CD4-positive, alpha-beta T cell treated with Interferon gamma for 1 hour (primary cell): ENCODE data around the gene DLK1.

ENCODE experiments used
- DNase-seq: peaks from one replicate; pipeline ENCODE4 v3.0.0-alpha.2; 2020

The DLK1 gene

DNA sequence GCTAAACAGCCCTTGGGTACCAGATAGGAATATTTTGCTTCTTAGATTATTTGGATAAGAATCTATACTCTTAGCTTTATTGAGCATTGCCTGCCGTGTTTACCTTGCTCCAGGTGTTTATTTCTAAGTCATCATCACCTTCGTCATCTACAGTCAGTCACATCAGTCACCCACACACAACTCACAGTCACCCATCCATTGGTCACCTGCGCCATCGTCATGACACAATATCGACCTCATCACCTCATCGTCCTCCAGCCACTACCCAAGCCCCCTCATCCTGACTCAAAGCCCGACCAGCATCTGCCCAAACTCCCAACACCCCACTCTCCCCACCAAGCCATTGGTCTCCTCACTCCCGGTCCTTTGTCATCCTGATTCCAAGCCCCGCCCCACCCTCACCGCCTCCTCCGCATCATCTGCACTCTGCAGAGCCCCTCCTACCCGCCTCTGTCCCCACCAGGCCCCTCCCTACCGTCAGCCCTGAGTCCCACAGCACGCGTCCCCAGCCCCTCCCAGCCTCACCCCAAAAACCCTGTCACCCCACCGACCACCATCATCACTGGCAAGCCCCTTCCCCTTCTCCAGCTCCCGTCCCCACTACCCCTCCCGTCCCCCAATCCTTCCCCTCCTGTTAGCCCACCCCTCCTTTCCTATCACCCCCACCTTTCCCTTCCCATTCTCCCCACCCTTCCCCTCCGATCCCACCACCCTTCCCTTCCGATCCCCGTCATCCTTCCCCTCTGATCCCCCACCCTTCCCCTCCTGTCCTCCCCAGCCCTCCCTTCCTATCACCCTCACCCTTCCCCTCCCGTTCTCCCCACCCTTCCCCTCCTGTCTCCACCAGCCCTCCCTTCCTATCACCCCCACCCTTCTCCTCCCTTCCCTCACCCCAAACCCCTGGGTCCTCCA lies 9.8 kb downstream of the DLK1 start:
- no peak for DNase-seq

DNA sequence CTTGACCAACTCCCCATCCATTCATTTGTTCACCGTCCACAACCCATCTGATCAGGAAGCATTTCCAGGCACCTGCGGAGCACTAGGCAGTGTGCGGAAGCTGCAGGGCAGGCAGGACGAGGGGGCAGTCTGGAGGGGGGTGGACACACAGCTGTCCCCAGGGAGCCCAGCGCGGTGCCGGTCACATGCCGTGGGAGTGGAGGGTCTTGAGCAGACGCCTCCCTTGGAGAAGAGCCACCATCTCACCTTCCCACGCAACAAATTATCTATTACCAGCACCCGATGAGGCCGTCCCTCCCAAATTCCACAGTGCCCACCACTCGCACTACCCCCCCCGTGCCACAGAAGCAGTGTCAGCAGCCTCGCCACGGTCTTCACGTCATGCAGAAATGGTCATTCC lies 10.8 kb downstream of the DLK1 start:
- no peak for DNase-seq

DNA sequence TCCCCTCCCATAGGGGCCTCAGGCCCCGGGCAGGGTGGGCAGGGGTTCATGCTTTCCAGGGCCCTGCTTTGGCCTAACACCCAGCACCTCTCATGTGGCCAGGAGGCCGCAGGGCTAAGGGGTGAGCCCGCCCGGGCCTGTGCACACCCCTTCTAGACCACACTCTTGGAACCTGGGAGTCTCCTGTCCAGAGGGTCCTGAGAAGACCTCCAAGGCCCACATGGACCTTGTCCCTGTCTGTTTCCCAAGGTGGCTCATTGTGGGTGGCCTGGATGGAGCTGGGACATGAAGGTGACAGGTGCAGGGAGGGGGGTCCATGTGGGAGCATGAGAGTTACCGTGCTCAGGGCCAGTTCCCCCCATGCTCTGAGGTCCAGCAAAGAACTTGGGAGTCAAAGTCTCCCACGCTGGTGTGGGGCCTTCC lies 11.6 kb downstream of the DLK1 start:
- no peak for DNase-seq

DNA sequence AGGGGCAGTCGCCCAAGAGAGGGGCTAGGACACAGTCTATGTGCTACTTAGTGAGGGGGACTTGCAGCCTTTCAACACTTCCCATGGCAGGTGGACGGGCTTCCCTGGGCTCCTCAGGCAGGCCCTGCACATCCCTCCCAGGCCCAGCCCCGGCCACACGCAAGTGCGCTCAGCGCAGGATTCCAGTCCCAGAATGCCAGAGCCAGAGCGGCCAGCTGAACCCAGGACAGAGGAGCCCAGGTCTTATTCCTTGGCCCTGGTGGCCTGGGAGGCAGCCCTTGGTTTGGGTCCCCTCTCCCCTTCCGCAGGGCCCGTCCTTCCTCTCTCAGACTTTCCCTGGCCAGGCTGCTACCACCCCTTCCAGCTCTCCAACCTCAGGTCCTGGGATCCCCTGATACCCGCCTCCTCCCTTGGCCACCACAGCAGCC lies 12.0 kb downstream of the DLK1 start:
- DNase-seq: no peak

DNA sequence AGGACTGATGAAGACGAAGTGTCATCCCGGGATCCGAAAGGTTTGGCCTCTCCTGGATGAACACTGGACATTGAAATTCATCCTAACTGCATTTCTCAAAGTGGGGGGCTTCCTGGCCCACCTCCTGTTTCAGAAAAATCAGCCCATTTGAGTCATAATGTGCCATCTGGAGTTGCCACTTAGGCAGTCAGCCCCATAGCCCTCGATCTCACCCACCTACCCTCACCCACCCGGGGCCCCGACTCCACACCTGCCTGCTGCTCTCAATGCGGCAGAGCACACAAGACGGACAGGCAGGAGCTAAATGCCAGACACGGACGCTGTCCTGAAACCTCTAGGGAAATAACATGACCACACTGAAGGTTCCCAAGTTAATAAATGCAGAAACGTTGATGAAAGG lies 12.6 kb downstream of the DLK1 start:
- no peak for DNase-seq

DNA sequence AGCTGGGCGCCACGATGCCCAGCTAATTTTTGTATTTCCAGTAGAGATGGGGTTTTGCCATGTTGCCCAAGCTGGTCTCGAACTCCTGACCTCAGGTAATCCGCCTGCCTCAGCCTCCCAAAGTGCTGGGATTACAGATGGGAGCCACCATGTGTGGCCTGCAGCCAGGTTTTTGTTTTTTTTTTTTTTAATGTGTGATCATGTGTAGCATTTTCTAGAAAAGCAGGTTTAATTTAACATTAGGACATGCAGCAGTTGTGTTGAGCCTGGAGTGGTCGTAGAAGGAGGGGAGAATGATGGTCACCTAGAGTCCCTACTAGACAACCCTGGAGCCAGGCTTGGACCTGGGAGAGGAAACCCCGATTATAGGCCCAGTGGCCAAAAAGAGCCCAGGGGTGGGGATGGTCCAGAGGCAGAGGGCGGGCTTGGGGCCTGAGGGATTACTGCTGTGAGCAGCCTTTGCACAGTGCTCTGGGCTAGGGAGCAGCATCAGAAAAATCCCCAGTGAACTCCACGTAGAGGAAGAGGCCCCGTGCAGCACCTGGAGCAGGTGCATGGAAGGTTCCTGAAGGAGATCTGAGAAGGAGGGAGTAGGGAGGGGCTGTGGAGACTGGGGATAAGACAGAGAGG lies 13.6 kb downstream of the DLK1 start:
- no peak for DNase-seq

DNA sequence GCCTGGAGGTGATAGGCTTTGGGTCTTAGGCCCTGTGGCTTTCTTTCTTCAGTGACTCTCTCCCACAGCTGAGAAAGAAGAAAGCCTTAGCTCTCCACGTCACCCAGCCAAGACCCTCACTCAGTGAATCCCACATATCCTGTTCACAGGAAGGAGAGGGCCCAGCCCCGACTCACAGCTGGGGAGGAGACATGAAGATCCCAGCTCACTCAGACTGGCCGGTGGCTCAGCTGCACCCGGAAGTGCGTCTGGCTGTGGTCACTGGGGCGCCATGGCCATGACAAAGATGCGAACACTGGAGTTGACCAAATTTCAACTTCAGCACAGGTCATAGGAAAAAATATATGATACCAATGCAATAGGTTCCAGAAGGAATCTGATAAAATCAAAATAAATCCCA lies 14.2 kb downstream of the DLK1 start:
- no peak for DNase-seq

DNA sequence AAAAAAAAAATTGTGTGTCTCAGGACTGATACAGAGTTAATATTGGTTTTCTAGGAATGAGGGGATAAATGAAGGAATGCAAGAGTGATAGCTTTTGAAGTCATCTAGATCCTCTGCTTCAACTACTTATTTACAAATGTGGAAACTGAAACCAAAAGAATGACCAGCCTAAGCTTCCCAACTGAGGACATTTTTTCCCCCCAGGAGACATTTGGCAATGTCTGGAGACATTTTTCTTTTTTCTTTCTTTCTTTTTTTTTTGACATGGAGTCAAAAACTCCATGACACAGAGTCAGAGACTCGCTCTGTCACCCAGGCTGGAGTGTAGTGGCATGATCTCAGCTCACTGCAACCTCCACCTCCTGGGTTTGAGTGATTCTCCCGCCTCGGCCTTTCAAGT lies 15.3 kb downstream of the DLK1 start:
- DNase-seq: no peak

DNA sequence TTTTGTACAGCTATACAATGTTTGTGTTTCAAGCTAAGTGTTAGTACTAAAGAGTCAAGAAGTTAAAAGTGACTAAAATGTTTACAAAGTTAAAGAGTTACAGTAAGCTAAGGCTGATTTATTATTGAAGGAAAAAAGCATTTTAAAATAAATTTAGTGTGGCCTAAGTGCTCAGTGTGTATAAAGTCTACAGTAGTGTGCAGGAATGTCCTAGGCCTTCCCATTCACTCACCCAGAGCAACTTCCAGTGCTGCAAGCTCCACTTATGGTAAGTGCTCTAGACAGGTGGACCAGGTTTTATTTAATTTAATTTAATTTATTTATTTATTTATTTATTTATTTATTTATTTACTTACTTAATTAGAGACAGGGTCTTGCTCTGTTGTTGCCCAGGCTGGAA lies 19.6 kb downstream of the DLK1 start:
- DNase-seq: no peak

DNA sequence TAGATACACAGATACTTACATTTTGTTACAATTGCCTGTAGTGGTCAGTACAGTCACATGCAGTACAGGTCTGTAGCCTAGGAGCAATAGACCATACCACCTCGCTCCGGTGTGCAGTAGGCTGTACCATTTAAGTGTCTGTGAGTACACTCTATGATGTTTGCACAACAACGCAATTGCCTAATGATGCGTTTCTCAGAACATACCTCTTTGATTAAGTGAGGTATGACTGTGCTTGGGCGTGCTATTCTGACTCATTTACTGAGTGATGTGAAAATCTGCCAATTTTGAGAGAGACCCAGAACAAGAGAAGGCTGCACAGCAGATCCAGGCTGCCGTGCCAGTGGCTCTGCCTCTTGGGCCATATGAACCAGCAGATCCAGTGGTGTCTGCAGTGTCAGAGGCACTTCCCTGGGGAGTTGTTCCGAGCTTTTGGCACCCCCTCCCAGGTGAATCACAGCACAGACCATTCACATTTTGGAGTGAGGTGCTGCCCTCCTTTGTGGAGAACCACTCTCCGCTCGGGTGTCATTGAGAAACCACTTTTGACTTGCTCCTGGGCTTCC lies 20.4 kb downstream of the DLK1 start:
- DNase-seq: no peak

DNA sequence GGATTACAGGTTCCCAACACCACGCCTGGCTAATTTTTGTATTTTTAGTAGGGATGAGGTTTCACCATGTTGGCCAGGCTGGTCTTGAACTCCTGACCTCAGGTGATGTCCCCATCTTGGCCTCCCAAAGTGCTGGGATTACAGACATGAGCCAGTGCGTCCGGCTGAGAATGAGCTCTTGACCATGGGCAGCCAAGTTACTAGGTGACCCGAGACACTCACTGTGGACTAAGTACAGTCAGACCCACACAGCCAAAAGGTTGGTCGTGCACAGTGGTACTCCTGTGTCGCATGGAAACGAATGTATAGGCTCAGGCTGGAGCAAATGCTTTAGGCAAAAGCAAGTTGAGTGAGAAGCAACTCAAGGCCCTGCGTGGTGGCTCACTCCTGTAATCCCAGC lies 21.0 kb downstream of the DLK1 start:
- DNase-seq: no peak

DNA sequence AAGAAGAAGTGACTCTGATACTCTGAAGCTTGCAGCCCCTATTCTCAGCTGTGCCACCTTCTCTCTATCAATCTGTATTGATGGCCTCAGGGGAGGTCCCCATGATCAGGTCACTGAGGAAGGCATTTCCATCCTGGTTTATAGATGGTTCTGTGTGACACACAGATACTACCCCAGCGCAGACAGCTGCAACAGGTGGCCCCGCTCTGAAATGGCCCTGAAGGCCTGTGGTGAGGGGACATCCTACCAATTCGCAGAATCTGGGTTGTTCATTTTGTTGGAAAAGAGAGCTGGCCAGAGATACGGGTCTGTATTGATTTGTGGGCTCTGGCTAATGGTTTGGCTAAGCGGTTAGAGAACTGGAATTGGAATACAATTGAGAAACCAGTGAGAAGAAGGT lies 21.7 kb downstream of the DLK1 start:
- no peak for DNase-seq

DNA sequence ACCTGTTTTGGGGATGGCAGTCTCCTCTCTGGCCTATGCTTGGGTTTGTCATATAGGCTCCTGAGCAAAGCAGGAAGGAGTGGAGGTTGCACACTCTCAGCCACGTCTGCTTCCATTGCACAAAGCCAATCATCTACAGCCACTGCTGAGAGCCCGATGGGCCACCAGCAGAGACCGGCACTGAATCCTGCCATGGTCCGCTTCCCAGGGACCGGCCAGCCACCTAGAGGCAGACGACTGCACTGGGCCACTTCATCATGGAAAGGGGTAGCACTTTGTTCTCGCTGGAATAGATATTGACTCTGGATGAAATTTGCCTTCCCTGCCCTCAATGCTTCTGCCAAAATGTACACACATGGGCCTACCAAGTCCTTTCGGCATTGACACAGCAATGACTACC lies 22.3 kb downstream of the DLK1 start:
- no peak for DNase-seq

DNA sequence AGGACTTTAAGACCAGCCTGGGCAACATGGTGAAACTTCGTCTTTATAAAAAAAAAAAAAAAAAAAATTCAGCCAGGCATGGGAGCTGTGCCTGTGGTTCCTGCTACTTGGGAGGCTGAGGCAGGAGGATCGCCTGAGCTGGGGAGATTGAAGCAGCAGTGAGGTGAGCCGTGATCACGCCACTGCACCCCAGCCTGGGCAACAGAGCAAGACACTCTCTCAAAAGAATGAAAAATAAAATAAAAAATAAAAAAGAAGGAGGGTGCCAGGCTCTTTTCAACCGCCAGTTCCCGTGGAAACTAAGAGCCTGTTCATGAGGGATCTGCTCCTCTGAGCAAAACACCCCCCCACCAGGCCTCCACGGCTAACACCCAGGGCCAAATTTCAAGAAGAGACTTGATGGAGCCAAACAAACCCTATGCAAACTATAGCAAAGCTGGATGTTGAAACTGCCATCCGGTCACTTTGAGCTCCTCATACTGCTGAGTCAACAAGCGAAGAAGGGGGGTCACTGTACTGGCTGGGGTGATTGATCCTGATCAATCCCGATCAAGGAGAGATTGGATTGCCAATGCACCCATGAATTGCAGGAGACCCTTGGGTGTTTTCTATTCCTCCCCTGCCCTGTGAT lies 23.4 kb downstream of the DLK1 start:
- DNase-seq: no peak

DNA sequence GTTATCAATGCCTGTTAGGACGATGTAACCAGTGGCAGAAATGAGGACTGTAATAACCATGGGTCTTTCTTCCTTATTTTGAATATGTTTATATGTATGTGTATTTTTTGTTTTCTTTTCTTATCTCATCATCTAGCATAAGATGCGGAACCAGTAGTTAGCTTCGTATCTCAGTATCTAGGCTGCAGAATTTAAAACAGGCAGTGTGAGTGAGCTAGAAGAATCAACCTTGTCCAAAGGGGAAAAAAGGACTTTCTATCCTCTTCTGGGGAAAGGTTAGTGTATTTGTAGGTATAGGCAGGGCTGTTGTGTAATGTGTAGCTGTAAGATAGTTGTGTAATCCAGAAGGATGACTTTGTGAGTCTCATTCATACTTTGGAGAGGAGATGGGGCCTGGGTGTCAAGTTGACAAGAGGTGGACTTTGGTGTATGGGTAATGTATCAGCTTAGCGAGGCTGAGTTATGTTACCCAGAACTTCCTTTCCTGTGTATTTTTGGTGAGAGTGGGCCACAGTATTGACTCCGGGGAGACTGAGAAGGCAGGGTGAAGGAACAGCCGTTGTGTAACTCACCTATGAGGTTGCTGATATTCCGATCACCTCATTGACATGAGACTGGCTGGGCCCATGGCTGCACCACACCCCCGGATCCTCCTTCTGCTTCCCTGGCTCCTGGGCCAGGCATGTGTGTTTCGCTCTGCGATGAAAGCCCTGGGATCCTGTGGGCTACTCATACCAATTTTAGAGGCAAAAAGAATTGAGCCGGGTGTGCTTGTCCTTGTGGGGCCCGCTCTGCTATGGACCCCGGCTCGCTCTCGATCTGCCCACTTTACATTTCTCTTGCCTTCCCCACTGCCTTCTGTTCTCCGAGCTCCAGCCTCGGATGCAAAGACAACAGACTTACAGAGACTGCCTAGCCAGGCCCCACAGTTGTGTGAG lies 24.3 kb downstream of the DLK1 start:
- DNase-seq: no peak

DNA sequence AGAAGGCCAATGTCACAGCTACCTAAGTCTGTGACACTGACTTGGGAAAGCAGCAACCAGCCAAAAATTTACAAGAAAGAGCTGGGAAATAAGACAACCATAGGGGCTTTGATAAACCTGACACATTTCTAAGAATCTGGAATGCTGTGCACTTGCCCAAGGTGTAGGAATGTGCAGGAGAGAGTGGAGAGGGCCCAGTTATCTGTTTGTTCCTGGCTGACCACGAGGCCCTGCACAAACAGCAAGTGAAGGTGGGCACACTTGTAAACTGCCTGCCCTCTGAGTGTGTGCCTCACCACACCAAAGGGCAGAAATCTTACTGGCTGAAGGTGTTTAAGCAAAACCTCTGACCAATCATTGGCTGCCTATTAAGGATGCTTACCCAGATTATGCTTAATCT lies 27.3 kb downstream of the DLK1 start:
- no peak for DNase-seq

DNA sequence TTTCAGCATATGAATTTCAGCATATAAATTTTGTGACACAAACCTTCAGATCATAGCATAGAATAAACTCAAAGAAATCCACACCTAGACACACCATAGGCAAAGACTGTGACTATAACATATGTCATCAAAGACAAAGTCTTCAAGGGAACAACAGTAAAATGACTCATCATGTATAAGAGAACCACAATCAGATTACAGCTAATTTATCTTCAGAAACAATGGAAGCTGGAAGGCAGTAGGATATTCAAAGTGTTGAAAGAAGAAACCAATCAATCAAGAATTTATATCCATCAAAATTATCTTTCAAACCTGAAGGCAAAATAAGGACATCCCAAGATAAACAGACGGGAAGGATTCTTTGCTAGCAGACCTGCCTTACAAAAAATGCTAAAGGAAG lies 29.0 kb downstream of the DLK1 start:
- no peak for DNase-seq

DNA sequence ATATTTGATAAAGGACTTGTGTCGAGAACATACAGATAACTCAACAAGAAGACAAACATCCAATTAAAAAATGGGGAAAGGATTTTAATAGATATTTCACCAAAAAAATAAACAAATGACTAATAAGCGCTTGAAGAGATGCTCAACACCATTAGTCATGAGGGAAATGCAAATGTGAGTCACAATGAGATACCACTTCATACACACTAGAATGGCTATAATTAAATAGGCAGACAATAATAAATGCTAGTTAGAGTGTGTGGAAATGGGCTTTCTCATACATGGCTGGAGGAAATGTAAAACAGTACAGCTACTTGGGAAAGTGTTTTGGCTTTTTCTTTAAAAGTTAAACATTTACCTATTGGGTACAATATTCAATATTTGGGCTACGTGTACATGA lies 34.8 kb downstream of the DLK1 start:
- no peak for DNase-seq

DNA sequence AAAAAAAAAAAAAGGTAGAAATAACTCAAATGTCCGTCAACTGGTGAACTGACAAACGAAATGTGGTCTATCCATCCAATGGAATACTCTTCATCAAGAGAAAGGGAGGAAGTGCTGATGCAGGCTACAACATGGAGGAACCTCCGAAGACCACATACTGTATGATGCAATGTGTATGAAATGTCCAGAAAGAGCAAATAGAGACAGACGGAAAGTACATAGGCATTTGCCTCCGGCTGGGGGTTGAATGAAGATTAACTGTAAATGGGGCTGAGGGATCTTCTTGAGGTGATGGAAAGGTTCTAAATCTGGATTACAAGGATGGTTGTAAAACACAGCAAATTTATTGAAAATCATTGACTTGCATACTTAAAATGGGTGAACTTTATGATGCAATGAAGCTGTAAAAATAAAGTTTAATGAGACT lies 35.4 kb downstream of the DLK1 start:
- DNase-seq: no peak

DNA sequence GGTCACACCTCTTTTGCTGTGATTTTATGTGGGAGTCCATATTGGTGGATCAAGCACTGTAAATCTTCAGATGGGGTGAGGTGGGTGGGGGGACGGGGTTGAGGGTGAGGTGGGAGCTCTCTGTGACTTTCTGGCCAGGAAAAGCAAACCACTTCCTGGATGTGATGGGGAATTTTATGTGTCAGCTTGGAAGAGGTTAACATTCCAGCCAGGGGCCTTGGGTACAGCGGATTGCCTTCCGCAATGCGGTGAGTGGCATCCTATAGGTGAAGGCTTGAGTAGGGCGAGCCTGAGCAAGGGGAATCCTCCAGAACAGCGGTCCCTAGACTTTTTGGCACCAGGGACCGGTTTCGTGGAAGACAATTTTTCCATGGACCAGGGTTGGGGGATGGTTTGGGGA lies 36.2 kb downstream of the DLK1 start:
- DNase-seq: no peak

DNA sequence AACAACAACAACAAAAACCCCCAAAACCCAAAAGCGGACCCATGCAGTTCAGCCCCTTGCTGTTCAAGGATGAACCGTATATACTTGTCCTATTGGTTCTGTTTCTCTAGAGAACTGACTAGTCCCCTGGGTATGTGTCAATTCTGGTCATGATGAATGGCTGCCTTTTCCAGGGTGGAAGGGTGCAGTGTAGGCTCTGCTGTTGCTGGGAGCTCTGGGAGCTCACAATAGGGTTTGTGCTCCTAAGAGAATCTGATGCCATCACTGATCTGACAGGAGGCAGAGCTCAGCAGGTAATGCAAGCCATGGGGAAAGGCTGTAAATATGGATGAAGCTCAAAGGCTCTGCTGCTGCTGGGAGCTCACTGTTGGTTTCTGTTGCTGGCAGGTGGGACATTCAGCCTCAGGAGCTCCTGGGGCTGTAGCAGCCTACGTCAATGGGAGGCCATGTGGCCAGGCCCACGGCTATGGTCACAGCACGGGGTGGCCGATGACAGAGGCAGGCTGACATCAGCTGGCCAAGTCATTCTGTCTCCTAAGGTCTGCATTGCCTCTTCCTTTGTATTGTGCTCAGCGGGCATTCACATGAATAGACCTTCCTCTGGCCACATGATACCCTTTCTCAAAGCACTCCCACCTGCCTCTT lies 37.9 kb downstream of the DLK1 start:
- DNase-seq: no peak

DNA sequence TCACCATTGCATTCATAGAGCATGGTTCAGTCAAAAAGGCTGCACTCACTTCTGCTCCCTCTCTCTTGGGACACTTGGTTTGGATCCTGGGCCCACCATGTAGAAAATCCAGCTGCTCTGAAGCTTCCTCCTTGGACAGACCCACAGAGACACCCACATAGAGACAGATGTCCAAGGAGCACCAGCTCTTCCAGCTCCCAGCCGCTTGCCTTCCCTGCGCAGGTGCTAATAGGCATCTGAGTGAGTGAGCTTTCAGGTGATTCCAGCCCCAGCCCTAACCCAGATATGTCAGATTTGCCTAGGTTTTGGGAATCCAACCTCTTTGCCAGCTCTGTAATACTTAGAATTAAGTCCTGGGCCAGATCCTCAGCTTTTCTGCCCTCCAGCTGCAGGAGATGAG lies 38.6 kb downstream of the DLK1 start:
- no peak for DNase-seq
